Umbilical cord (tissue), 2 donors: ENCODE results near the gene BMP10. TPM values are rescaled to one million over a fixed set of nuclear protein-coding genes. Genes with fewer than 3 reads are reported as not detected.
"Not testable (repeated sequence)": the region's sequence is repeated elsewhere in the genome, so short reads cannot be mapped to it uniquely, and the experiment has no call there.

ENCODE experiments used
- DNase-seq: peaks from one replicate; pipeline ENCODE4 v3.0.0-alpha.2; 2015; ENCODE audit warnings: low spot score
- total RNA-seq: library from RNA; depleted of rRNA; stranded (reverse); fragments of >200 nt; gene quantifications from one replicate; pipeline ENCODE4 v1.2.3, GENCODE V29; 2014; ENCODE audit warnings: low replicate concordance; ENCODE audit not compliant: insufficient read depth

BMP10 gene
- total RNA-seq, result 0.48 TPM

GRCh38 chr2:68871159-68871764, at the start of gene BMP10:
BMP10 (minus strand) TSS chr2:68871397; CDS start chr2:68871358, 39 bp downstream.
- no peak for DNase-seq

- no peak for DNase-seq
Observed at GRCh38 chr2:68920481-68921170, 49.4 kb upstream of the BMP10 start.

GRCh38 chr2:68918497-68918896, 47.3 kb upstream of the BMP10 start:
- no peak for DNase-seq

- DNase-seq, result no peak
Observed at GRCh38 chr2:68917034-68917718, 46.0 kb upstream of the BMP10 start.

GRCh38 chr2:68916226-68916625, 45.0 kb upstream of the BMP10 start:
- DNase-seq, result no peak

- no peak for DNase-seq
Observed at GRCh38 chr2:68915393-68915792, 44.2 kb upstream of the BMP10 start.

GRCh38 chr2:68913359-68913758, 42.2 kb upstream of the BMP10 start:
- no peak for DNase-seq

GRCh38 chr2:68912732-68913131, 41.5 kb upstream of the BMP10 start:
- no peak for DNase-seq

- no peak for DNase-seq
Observed at GRCh38 chr2:68912111-68912510, 40.9 kb upstream of the BMP10 start.

- no peak for DNase-seq
Observed at GRCh38 chr2:68911709-68912108, 40.5 kb upstream of the BMP10 start.

- DNase-seq, result no peak
Observed at GRCh38 chr2:68911246-68911645, 40.0 kb upstream of the BMP10 start.

- DNase-seq, result peak; percentile 77
Observed at GRCh38 chr2:68909793-68910674, 38.8 kb upstream of the BMP10 start.

- no peak for DNase-seq
Observed at GRCh38 chr2:68908392-68908970, 37.3 kb upstream of the BMP10 start.

- DNase-seq, result no peak
Observed at GRCh38 chr2:68907920-68908253, 36.7 kb upstream of the BMP10 start.

GRCh38 chr2:68907232-68907919, 36.2 kb upstream of the BMP10 start:
- no peak for DNase-seq

GRCh38 chr2:68906716-68907115, 35.5 kb upstream of the BMP10 start:
- DNase-seq, result no peak

- DNase-seq, result no peak
Observed at GRCh38 chr2:68905116-68905515, 33.9 kb upstream of the BMP10 start.

- no peak for DNase-seq
Observed at GRCh38 chr2:68901561-68901960, 30.4 kb upstream of the BMP10 start.

GRCh38 chr2:68901199-68901514, 30.0 kb upstream of the BMP10 start:
- DNase-seq, result no peak

- no peak for DNase-seq
Observed at GRCh38 chr2:68900496-68901198, 29.4 kb upstream of the BMP10 start.

- DNase-seq, result not testable (repeated sequence)
Observed at GRCh38 chr2:68895981-68896380, 24.8 kb upstream of the BMP10 start.
